H9 (cell line): ENCODE results near the gene ADGRD1. TPM values are rescaled to one million over a fixed set of nuclear protein-coding genes. Genes with fewer than 3 reads are reported as not detected.

Source experiments
- DNase-seq: peaks from one replicate; pipeline ENCODE4 v3.0.0-alpha.2; 2017
- H2AFZ ChIP-seq: one replicate; pipeline ENCODE4 v1.6.1; 2013; ENCODE audit warnings: mild to moderate bottlenecking, low read length, control low read depth, moderate library complexity
- H2AK5ac ChIP-seq: 2 replicates; pipeline ENCODE4 v1.6.1; 2013; ENCODE audit warnings: low read length, control low read depth, mixed read lengths; ENCODE audit not compliant: insufficient read length
- H2BK120ac ChIP-seq: one replicate; pipeline ENCODE4 v1.6.1; 2013; ENCODE audit warnings: low read depth, mild to moderate bottlenecking, low read length, control low read depth, inconsistent platforms; ENCODE audit not compliant: poor library complexity, severe bottlenecking
- H2BK12ac ChIP-seq: 2 replicates; pipeline ENCODE4 v1.6.1; 2013; ENCODE audit warnings: low read length, control low read depth, mixed read lengths, low read depth; ENCODE audit not compliant: insufficient read length
- H2BK15ac ChIP-seq: 2 replicates; pipeline ENCODE4 v1.6.1; 2013; ENCODE audit warnings: low read depth, low read length, control low read depth
- H2BK20ac ChIP-seq: one replicate; pipeline ENCODE4 v1.6.1; 2013; ENCODE audit warnings: low read depth, mild to moderate bottlenecking, low read length, control low read depth, inconsistent platforms; ENCODE audit not compliant: poor library complexity, severe bottlenecking
- H2BK5ac ChIP-seq: 2 replicates; pipeline ENCODE4 v1.6.1; 2013; ENCODE audit warnings: low read length, control low read depth, mixed read lengths; ENCODE audit not compliant: insufficient read length
- H3K14ac ChIP-seq: 2 replicates; pipeline ENCODE4 v1.6.1; 2013; ENCODE audit warnings: low read length, control low read depth; ENCODE audit not compliant: insufficient read depth
- H3K18ac ChIP-seq: 2 replicates; pipeline ENCODE4 v1.6.1; 2013; ENCODE audit warnings: low read depth, mild to moderate bottlenecking, mixed read lengths, low read length, control low read depth; ENCODE audit not compliant: insufficient read length
- H3K23ac ChIP-seq: 2 replicates; pipeline ENCODE4 v1.6.1; 2013; ENCODE audit warnings: low read length, control low read depth, mixed read lengths, low read depth; ENCODE audit not compliant: insufficient read length
- H3K23me2 ChIP-seq: 2 replicates; pipeline ENCODE4 v1.6.1; 2013; ENCODE audit warnings: low read depth, mild to moderate bottlenecking, mixed read lengths, low read length, control low read depth; ENCODE audit not compliant: insufficient read length, poor library complexity, severe bottlenecking
- H3K27ac ChIP-seq: 2 replicates; pipeline ENCODE4 v1.5.1; 2013; ENCODE audit warnings: low read length, control low read depth, mixed read lengths, low read depth; ENCODE audit not compliant: insufficient read length
- H3K27me3 ChIP-seq: 2 replicates; pipeline ENCODE4 v1.6.1; 2013; ENCODE audit warnings: low read length, control low read depth, inconsistent platforms; ENCODE audit not compliant: insufficient read depth
- H3K4ac ChIP-seq: 2 replicates; pipeline ENCODE4 v1.6.1; 2013; ENCODE audit warnings: low read depth, mild to moderate bottlenecking, control low read depth, inconsistent platforms, low read length, moderate library complexity
- H3K4me1 ChIP-seq: 2 replicates; pipeline ENCODE4 v1.6.1; 2013; ENCODE audit warnings: low read length, control low read depth, inconsistent platforms; ENCODE audit not compliant: insufficient read depth
- H3K4me2 ChIP-seq: 2 replicates; pipeline ENCODE4 v1.6.1; 2013; ENCODE audit warnings: low read length, control low read depth, mixed read lengths; ENCODE audit not compliant: insufficient read length, insufficient read depth
- H3K56ac ChIP-seq: 2 replicates; pipeline ENCODE4 v1.6.1; 2013; ENCODE audit warnings: low read depth, mild to moderate bottlenecking, mixed read lengths, low read length, control low read depth; ENCODE audit not compliant: insufficient read length
- H3K79me1 ChIP-seq: 2 replicates; pipeline ENCODE4 v1.6.1; 2013; ENCODE audit warnings: low read depth, mild to moderate bottlenecking, moderate library complexity, low read length, control low read depth, inconsistent platforms; ENCODE audit not compliant: insufficient read depth, poor library complexity, severe bottlenecking
- H3K79me2 ChIP-seq: 2 replicates; pipeline ENCODE4 v1.6.1; 2013; ENCODE audit warnings: low read length, control low read depth, inconsistent platforms; ENCODE audit not compliant: insufficient read depth
- H3K9ac ChIP-seq: 2 replicates; pipeline ENCODE4 v1.6.1; 2013; ENCODE audit warnings: low read length, control low read depth, mixed read lengths; ENCODE audit not compliant: insufficient read length; ENCODE audit errors: extremely low read depth
- H3K9me3 ChIP-seq: one replicate; pipeline ENCODE4 v1.6.1; 2013; ENCODE audit warnings: low read depth, low read length, inconsistent platforms; ENCODE audit not compliant: control insufficient read depth
- H3T11ph ChIP-seq: one replicate; pipeline ENCODE4 v1.6.1; 2013; ENCODE audit warnings: mild to moderate bottlenecking, low read length, control low read depth, inconsistent platforms
- H4K20me1 ChIP-seq: one replicate; pipeline ENCODE4 v1.6.1; 2013; ENCODE audit not compliant: control insufficient read depth, insufficient read length, insufficient read depth
- H4K5ac ChIP-seq: 2 replicates; pipeline ENCODE4 v1.6.1; 2013; ENCODE audit warnings: low read depth, mild to moderate bottlenecking, mixed read lengths, low read length, control low read depth; ENCODE audit not compliant: insufficient read length
- H4K8ac ChIP-seq: replicated peaks from 2 replicates; pipeline ENCODE4 v1.6.1; 2013; ENCODE audit warnings: low read length, control low read depth, mixed read lengths, low read depth; ENCODE audit not compliant: insufficient read length
- H4K91ac ChIP-seq: 2 replicates; pipeline ENCODE4 v1.6.1; 2013; ENCODE audit warnings: low read depth, mild to moderate bottlenecking, moderate library complexity, mixed read lengths, low read length, control low read depth; ENCODE audit not compliant: insufficient read length
- H3K27ac Mint-ChIP-seq, 3 experiments: 2 replicates in 2 of 3; 3 replicates in 1 of 3; pipeline ENCODE4 v1.8.0; 2020 to 2021; ENCODE audit warnings: mixed read lengths in 3 of 3, mild to moderate bottlenecking in 1 of 3, moderate library complexity in 1 of 3
- H3K27me3 Mint-ChIP-seq: 2 replicates; pipeline ENCODE4 v1.8.0; 2021; ENCODE audit warnings: low read depth, mild to moderate bottlenecking, moderate library complexity, mixed read lengths
- H3K36me3 Mint-ChIP-seq, 3 experiments: 2 replicates in 2 of 3; 3 replicates in 1 of 3; pipeline ENCODE4 v1.8.0; 2020 to 2021; ENCODE audit warnings: low read depth in 3 of 3, mixed read lengths in 3 of 3; ENCODE audit not compliant: insufficient read depth in 1 of 3
- H3K4me1 Mint-ChIP-seq, 2 experiments: 2 replicates each; pipeline ENCODE4 v1.8.0; 2020; ENCODE audit warnings: mixed read lengths in 2 of 2
- H3K4me3 Mint-ChIP-seq, 2 experiments: 2 replicates in 1 of 2; 3 replicates in 1 of 2; pipeline ENCODE4 v1.8.0; 2020 to 2021; ENCODE audit warnings: mild to moderate bottlenecking in 2 of 2, mixed read lengths in 2 of 2, moderate library complexity in 1 of 2
- H3K9me3 Mint-ChIP-seq, 2 experiments: 2 replicates in 1 of 2; 3 replicates in 1 of 2; pipeline ENCODE4 v1.8.0; 2020; ENCODE audit warnings: mild to moderate bottlenecking in 2 of 2, mixed read lengths in 2 of 2, moderate library complexity in 1 of 2
- CTCF ChIP-seq: fragments of 200-600 bp; sonication (generic); conservative IDR thresholded peaks from 3 replicates; pipeline ENCODE4 v1.8.0; 2021; ENCODE audit warnings: antibody characterized with exemption, mild to moderate bottlenecking
- WGBS: extraction: QIAGEN DNeasy Blood & Tissue Kit; methylation state at CpG from one replicate; pipeline ENCODE4 v1.1.7; 2013; ENCODE audit warnings: missing lambda C conversion rate, low lambda C conversion rate, mixed read lengths; ENCODE audit not compliant: insufficient read length; ENCODE audit errors: extremely low coverage; 5-methylcytosine and 5-hydroxymethylcytosine counted together
- total RNA-seq: library from RNA; stranded (reverse); gene quantifications from 2 replicates; pipeline ENCODE4 v1.2.1, GENCODE V29; 2021

ADGRD1 gene
- total RNA-seq, 1 experiment from 2014 or later, result 0.52 TPM

- H3K9me3 ChIP-seq, result no peaks in the 10 kb centered on the region
- no peaks in the 10 kb centered on the region for H3K79me1 ChIP-seq
- H2BK12ac ChIP-seq, result no peak overlapping the region
- DNase-seq, result no peak
- no peak overlapping the region for H3K23ac ChIP-seq
- Mint-ChIP-seq H3K36me3 (peaks cover 6 to 12% (median 11%) of the 10 kb centered on the region in 3 experiments), H3K27me3 (no peaks in the 10 kb centered on the region; the same call in 1 of the 2 replicates), H3K27ac (peak overlapping the region in 1 of 3 experiments; percentile 44; a peak in 2 of 7 replicates), H3K9me3 (peaks cover 11 to 12% of the 10 kb centered on the region in 2 experiments), H3K4me3 (no peak overlapping the region), H3K4me1 (no peaks in the 10 kb centered on the region)
- no peak overlapping the region for H3K4ac ChIP-seq
- no peaks in the 10 kb centered on the region for H3K79me2 ChIP-seq
- no peaks in the 10 kb centered on the region for H3K23me2 ChIP-seq
- H3K4me2 ChIP-seq, result no peak overlapping the region
- no peak overlapping the region for H2BK20ac ChIP-seq
- no peak overlapping the region for H2BK120ac ChIP-seq
- H3K9ac ChIP-seq, result no peak overlapping the region
- WGBS, result no CpG with 5 or more reads among the region's 28 CpGs
- no peak overlapping the region for H3K27ac ChIP-seq
- H4K5ac ChIP-seq, result no peak overlapping the region
- no peaks in the 10 kb centered on the region for H4K20me1 ChIP-seq
- H3K4me1 ChIP-seq, result no peaks in the 10 kb centered on the region
- H4K91ac ChIP-seq, result no peak overlapping the region
- no peak for TF ChIP-seq CTCF
- no peak overlapping the region for H3K18ac ChIP-seq
- H3T11ph ChIP-seq, result no peak overlapping the region
- no peak overlapping the region for H2AFZ ChIP-seq
- H2BK5ac ChIP-seq, result no peak overlapping the region
- H3K56ac ChIP-seq, result no peak overlapping the region
- H3K14ac ChIP-seq, result no peak overlapping the region; the same call in 1 of the 2 replicates
- no peaks in the 10 kb centered on the region; the same call in 1 of the 2 replicates for H3K27me3 ChIP-seq
- no peak overlapping the region for H2AK5ac ChIP-seq
- no peak overlapping the region for H2BK15ac ChIP-seq
- no peak overlapping the region for H4K8ac ChIP-seq
These were observed 78.5 kb downstream of the ADGRD1 start for GRCh38 chr12:131032082-131032750.
